ENCODE results near the gene ITGAL. TPM values are rescaled to one million over a fixed set of nuclear protein-coding genes. Genes with fewer than 3 reads are reported as not detected.

The ITGAL gene
- total and polyA plus RNA-seq, 2 of the 13 experiments (the other 11 are each of a cell fraction or from before 2014, with no cell fraction given), result 0.86 to 1.2 TPM

DNA sequence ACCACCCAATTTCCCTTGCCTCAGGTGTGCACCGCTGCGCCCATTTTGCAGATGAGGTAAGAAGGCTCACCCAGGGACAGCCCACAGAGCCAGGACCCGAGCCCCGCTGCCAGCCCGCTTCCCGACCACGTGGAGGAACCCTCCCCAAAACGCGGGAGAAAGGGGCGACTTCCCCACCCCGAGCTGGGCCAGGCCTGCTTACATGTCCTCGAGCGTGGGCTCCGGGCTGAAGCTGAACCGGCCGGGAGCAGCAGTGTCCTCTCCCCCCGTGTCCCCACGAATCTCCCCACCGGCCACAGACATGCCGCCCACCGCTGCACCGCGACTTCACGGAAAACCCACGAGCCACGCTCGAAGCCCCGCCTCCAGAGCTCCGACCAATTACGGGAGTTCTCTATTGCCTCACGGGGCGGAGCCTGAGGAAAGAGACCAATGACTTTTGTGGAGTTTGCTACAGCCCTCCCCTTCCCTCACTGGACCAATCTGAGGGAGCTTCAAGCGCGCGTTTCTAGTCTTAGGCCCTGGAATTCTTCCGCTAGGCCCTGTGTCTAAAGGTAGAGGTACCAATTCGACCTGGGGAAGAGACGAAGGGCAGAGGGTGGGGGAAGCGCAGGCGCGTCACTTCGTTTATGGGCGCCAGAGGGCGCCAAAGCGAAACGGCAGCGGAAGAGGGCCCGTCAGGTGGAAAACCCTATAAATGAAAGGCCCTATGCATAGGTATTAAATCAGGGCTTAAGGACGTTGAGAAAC is 42.7 kb upstream of the ITGAL start, which contains the start of gene DCTPP1 (continued):
- peak; percentile 91 for TF ChIP-seq ZBTB25 (CRISPR knock-in tag; IDR thresholded peaks at IDR 0.05)
- no peak for TF ChIP-seq KDM6A (CRISPR knock-in tag; IDR thresholded peaks at IDR 0.05; ENCODE audit: low read depth)
- peak; percentile 42; the same call in 1 of the 2 replicates for TF ChIP-seq ZNF841 (CRISPR knock-in tag; IDR thresholded peaks at IDR 0.05; ENCODE audit: borderline replicate concordance)
- TF ChIP-seq ZNF780A (CRISPR knock-in tag; IDR thresholded peaks at IDR 0.05), result 0 out of 2 replicates have a peak, but pooled peaks have one; percentile 29
- peak; percentile 33 for TF ChIP-seq FOXA3 (CRISPR knock-in tag; IDR thresholded peaks at IDR 0.05)
- TF ChIP-seq, protein P1, sequence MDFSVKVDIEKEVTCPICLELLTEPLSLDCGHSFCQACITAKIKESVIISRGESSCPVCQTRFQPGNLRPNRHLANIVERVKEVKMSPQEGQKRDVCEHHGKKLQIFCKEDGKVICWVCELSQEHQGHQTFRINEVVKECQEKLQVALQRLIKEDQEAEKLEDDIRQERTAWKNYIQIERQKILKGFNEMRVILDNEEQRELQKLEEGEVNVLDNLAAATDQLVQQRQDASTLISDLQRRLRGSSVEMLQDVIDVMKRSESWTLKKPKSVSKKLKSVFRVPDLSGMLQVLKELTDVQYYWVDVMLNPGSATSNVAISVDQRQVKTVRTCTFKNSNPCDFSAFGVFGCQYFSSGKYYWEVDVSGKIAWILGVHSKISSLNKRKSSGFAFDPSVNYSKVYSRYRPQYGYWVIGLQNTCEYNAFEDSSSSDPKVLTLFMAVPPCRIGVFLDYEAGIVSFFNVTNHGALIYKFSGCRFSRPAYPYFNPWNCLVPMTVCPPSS (IDR thresholded peaks at IDR 0.05), result no peak
- TF ChIP-seq, protein P2, sequence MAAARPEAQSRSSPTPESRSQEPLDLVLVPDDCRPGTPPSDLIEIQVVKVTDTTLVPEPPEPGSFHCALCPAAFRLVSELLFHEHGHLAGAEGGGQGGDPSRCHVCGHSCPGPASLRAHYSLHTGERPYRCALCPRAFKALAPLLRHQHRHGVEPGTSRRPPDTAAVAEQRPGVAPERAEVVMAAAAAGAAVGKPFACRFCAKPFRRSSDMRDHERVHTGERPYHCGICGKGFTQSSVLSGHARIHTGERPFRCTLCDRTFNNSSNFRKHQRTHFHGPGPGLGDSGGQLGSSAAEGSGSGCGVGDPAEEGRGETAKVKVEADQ (CRISPR knock-in tag; IDR thresholded peaks at IDR 0.05; ENCODE audit: borderline replicate concordance), result 0 out of 2 replicates have a peak, but pooled peaks have one; percentile 65
- TF ChIP-seq RAD21 (CRISPR knock-in tag; IDR thresholded peaks at IDR 0.05), result peak; percentile 98
- TF ChIP-seq RELA (CRISPR knock-in tag; IDR thresholded peaks at IDR 0.05), result peak; percentile 50; the same call in 1 of the 2 replicates
- TF ChIP-seq ETV6 (CRISPR knock-in tag; conservative IDR thresholded peaks at IDR 0.05), result peak; percentile 51; the same call in 1 of the 2 replicates
- no peak for TF ChIP-seq SOX13 (IDR thresholded peaks at IDR 0.05)
- TF ChIP-seq SOX13 (CRISPR knock-in tag; conservative IDR thresholded peaks at IDR 0.05 in 1 of 2, IDR thresholded peaks at IDR 0.05 in 1 of 2), result no peak; a peak in 2 of 4 replicates
- no peak; the same call in 1 of the 2 replicates for TF ChIP-seq SATB2 (CRISPR knock-in tag; IDR thresholded peaks at IDR 0.05)
- TF ChIP-seq ELF1 (CRISPR knock-in tag; IDR thresholded peaks at IDR 0.05), result peak; percentile 86
- TF ChIP-seq ZNF607 (CRISPR knock-in tag; IDR thresholded peaks at IDR 0.05; ENCODE audit: borderline replicate concordance), result peak; percentile 53; the same call in 1 of the 2 replicates
- no peak for TF ChIP-seq ZNF530 (CRISPR knock-in tag; IDR thresholded peaks at IDR 0.05; ENCODE audit: low read depth)
- TF ChIP-seq LRRFIP1 (CRISPR knock-in tag; conservative IDR thresholded peaks at IDR 0.05), result no peak
- TF ChIP-seq TMF1 (CRISPR knock-in tag; IDR thresholded peaks at IDR 0.05; ENCODE audit: low read depth), result peak; percentile 95
- TF ChIP-seq HOXA5 (CRISPR knock-in tag; IDR thresholded peaks at IDR 0.05), result peak; percentile 70; the same call in 1 of the 2 replicates
- TF ChIP-seq ZGPAT (CRISPR knock-in tag; IDR thresholded peaks at IDR 0.05), result peak; percentile 84
- TF ChIP-seq PHF21A (CRISPR knock-in tag; IDR thresholded peaks at IDR 0.05), result peak; percentile 99
- peak; percentile 54; the same call in 1 of the 2 replicates for TF ChIP-seq NR2F6 (IDR thresholded peaks at IDR 0.05)
- peak; percentile 63 for TF ChIP-seq NR2F6 (CRISPR knock-in tag; IDR thresholded peaks at IDR 0.05)
- TF ChIP-seq CREM (IDR thresholded peaks at IDR 0.05), result peak; percentile 78
- TF ChIP-seq CREM (CRISPR knock-in tag; IDR thresholded peaks at IDR 0.05), result no peak
